ENCODE results near the gene CAPN12. TPM values are rescaled to one million over a fixed set of nuclear protein-coding genes. Genes with fewer than 3 reads are reported as not detected.

Gene CAPN12
- total and polyA plus RNA-seq, 4 donors = 3.8 to 28.7 (median 8.8) TPM

DNA sequence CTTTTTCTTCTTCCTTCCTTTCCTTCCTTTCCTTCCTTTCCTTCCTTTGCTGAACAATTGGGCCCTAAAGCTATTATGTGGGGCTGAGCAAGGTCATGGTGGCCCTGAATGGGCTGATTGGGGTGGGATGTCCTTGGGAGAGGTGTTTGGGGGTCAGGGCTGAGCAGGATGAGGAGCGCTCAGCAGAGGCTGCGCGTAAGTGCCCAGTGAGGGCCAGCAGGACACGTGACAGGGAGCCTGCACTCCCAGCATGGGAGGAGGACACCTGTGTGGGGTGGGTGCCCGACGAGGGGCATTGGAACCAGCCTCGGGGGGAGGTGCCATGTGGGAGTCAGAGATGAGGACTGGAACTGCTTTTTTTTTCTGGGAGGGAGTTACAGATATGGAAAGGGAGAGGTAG lies 34.5 kb upstream of the CAPN12 start:
- no peak overlapping the region for H3K27ac ChIP-seq (ENCODE audit: low read depth in 1 of 2, low read length in 2 of 2)
- no peaks in the 10 kb centered on the region for H3K27me3 ChIP-seq (ENCODE audit: control insufficient read depth in 4 of 4, insufficient read depth in 4 of 4, low read length in 3 of 4)
- H3K4me3 ChIP-seq (ENCODE audit: low read depth in 1 of 3, low read length in 3 of 3) = no peak overlapping the region
- TF ChIP-seq YY1 (IDR thresholded peaks at IDR 0.05) (no peak), HNF4A (conservative IDR thresholded peaks at IDR 0.05) (no peak), TAF1 (conservative IDR thresholded peaks at IDR 0.05) (no peak), FOXA1 (IDR thresholded peaks at IDR 0.05) (no peak), SP1 (IDR thresholded peaks at IDR 0.05) (no peak), GABPA (IDR thresholded peaks at IDR 0.05 in 1 of 2, conservative IDR thresholded peaks at IDR 0.05 in 1 of 2) (no peak), RAD21 (IDR thresholded peaks at IDR 0.05) (no peak), JUND (IDR thresholded peaks at IDR 0.05) (no peak), RXRA (IDR thresholded peaks at IDR 0.05) (no peak), NR2F2 (IDR thresholded peaks at IDR 0.05) (no peak)
- TF ChIP-seq, protein P1, sequence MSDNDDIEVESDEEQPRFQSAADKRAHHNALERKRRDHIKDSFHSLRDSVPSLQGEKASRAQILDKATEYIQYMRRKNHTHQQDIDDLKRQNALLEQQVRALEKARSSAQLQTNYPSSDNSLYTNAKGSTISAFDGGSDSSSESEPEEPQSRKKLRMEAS (IDR thresholded peaks at IDR 0.05) = no peak
- TF ChIP-seq, protein P2, sequence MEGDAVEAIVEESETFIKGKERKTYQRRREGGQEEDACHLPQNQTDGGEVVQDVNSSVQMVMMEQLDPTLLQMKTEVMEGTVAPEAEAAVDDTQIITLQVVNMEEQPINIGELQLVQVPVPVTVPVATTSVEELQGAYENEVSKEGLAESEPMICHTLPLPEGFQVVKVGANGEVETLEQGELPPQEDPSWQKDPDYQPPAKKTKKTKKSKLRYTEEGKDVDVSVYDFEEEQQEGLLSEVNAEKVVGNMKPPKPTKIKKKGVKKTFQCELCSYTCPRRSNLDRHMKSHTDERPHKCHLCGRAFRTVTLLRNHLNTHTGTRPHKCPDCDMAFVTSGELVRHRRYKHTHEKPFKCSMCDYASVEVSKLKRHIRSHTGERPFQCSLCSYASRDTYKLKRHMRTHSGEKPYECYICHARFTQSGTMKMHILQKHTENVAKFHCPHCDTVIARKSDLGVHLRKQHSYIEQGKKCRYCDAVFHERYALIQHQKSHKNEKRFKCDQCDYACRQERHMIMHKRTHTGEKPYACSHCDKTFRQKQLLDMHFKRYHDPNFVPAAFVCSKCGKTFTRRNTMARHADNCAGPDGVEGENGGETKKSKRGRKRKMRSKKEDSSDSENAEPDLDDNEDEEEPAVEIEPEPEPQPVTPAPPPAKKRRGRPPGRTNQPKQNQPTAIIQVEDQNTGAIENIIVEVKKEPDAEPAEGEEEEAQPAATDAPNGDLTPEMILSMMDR (IDR thresholded peaks at IDR 0.05; ENCODE audit: low read depth, low read length, missing input control) = no peak
- TF ChIP-seq, protein P3, sequence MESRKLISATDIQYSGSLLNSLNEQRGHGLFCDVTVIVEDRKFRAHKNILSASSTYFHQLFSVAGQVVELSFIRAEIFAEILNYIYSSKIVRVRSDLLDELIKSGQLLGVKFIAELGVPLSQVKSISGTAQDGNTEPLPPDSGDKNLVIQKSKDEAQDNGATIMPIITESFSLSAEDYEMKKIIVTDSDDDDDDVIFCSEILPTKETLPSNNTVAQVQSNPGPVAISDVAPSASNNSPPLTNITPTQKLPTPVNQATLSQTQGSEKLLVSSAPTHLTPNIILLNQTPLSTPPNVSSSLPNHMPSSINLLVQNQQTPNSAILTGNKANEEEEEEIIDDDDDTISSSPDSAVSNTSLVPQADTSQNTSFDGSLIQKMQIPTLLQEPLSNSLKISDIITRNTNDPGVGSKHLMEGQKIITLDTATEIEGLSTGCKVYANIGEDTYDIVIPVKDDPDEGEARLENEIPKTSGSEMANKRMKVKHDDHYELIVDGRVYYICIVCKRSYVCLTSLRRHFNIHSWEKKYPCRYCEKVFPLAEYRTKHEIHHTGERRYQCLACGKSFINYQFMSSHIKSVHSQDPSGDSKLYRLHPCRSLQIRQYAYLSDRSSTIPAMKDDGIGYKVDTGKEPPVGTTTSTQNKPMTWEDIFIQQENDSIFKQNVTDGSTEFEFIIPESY (IDR thresholded peaks at IDR 0.05) = no peak
- TF ChIP-seq, protein P4, sequence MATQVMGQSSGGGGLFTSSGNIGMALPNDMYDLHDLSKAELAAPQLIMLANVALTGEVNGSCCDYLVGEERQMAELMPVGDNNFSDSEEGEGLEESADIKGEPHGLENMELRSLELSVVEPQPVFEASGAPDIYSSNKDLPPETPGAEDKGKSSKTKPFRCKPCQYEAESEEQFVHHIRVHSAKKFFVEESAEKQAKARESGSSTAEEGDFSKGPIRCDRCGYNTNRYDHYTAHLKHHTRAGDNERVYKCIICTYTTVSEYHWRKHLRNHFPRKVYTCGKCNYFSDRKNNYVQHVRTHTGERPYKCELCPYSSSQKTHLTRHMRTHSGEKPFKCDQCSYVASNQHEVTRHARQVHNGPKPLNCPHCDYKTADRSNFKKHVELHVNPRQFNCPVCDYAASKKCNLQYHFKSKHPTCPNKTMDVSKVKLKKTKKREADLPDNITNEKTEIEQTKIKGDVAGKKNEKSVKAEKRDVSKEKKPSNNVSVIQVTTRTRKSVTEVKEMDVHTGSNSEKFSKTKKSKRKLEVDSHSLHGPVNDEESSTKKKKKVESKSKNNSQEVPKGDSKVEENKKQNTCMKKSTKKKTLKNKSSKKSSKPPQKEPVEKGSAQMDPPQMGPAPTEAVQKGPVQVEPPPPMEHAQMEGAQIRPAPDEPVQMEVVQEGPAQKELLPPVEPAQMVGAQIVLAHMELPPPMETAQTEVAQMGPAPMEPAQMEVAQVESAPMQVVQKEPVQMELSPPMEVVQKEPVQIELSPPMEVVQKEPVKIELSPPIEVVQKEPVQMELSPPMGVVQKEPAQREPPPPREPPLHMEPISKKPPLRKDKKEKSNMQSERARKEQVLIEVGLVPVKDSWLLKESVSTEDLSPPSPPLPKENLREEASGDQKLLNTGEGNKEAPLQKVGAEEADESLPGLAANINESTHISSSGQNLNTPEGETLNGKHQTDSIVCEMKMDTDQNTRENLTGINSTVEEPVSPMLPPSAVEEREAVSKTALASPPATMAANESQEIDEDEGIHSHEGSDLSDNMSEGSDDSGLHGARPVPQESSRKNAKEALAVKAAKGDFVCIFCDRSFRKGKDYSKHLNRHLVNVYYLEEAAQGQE (IDR thresholded peaks at IDR 0.05) = no peak
- TF ChIP-seq, protein P5, sequence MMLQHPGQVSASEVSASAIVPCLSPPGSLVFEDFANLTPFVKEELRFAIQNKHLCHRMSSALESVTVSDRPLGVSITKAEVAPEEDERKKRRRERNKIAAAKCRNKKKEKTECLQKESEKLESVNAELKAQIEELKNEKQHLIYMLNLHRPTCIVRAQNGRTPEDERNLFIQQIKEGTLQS (IDR thresholded peaks at IDR 0.05) = no peak
- no peaks in the 10 kb centered on the region for H3K9me3 ChIP-seq (ENCODE audit: control insufficient read depth in 4 of 4, low read length in 3 of 4)
- no peaks in the 10 kb centered on the region for H3K36me3 ChIP-seq (ENCODE audit: control insufficient read depth in 4 of 4, insufficient read depth in 3 of 4, low read depth in 1 of 4, low read length in 3 of 4)
- H3K4me1 ChIP-seq (ENCODE audit: control insufficient read depth in 4 of 4, insufficient read depth in 4 of 4, low read length in 3 of 4) = no peaks in the 10 kb centered on the region
- DNase-seq (ENCODE audit: low spot score) = no peak
- no peak overlapping the region for H3K9ac ChIP-seq (ENCODE audit: low read depth in 1 of 2, low read length in 2 of 2)
- WGBS = 82% methylated on average over 7 of the region's 7 CpGs
